COLO668 (cell line): ENCODE results near the gene DENND1A.
"Not testable (repeated sequence)": the region's sequence is repeated elsewhere in the genome, so short reads cannot be mapped to it uniquely, and the experiment has no call there.

ENCODE experiments used
- DNase-seq: peaks from one replicate; lab custom pipeline; 2025; ENCODE audit not compliant: unreplicated experiment; lab: John Stamatoyannopoulos, UW

DENND1A gene

DNA sequence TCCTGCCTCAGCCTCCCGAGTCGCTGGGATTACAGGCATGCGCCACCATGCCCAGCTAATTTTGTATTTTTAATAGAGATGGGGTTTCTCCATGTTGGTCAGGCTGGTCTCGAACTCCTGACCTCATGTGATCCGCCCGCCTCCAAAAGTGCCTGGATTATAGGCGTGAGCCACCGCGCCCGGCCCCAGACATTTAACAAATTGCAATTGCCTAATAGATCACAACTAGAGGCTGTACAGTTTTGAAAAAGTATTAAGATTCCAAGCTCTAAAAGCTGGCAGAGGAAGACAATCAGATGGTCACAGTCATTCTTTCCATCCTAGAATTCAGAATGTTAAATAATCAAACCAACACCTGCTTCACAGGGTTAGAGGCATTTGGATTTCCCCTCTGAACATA is 293.1 kb downstream of the DENND1A start:
- DNase-seq, result not testable (repeated sequence)

GRCh38 chr9:123631862-123632261 is 298.1 kb downstream of the DENND1A start:
- DNase-seq, result no peak

- DNase-seq, result no peak
These were observed 299.7 kb downstream of the DENND1A start for GRCh38 chr9:123630233-123630632.

- no peak for DNase-seq
These were observed 300.4 kb downstream of the DENND1A start for GRCh38 chr9:123629531-123629930.

- DNase-seq, result no peak
These were observed 307.1 kb downstream of the DENND1A start for GRCh38 chr9:123622711-123623241.

- DNase-seq, result no peak
These were observed 309.7 kb downstream of the DENND1A start for GRCh38 chr9:123620239-123620638.

- DNase-seq, result no peak
These were observed 311.8 kb downstream of the DENND1A start for GRCh38 chr9:123617952-123618678.

DNA sequence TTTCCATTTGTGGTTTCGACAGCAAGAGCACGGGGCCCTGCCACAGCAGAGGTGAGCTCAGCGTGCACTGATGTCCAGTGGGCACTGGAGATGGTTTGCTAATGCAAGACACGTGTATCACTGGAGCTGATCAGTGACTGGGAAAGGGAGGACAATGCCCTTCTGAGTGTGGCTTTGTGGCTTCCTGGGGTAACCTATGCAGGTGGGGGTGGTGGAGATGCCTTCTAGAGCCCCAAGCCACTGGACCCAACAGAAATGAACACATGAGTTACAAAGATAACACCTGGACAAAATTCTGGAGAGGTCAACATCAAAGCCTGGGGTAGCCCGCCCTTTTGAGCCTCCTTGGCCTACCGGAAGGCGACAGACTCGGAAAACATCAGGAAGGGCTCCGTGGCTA is 312.6 kb downstream of the DENND1A start:
- DNase-seq, result no peak

GRCh38 chr9:123616707-123617106 is 313.2 kb downstream of the DENND1A start:
- no peak for DNase-seq

DNA sequence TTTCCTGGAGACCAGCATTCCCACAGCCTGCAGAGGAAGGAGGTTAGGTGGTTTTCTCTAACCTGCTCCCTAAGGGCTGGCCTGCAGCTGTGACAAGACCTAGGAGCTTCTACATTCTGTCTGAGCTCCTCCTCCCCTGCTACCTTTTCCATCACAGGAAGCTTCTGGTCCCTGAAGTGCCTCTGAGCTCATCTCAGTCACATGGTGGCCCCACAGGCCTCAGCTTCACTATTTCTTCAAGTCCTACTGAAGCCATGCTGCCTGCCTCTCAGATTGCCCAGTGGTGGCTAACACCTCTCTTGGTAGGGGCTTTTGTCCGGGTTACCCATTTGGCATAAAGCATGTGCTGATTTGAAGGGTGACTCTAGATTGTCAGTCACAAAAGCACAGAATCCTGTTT is 314.5 kb downstream of the DENND1A start:
- DNase-seq, result peak; percentile 21

- DNase-seq, result peak; percentile 62
These were observed 315.3 kb downstream of the DENND1A start for GRCh38 chr9:123614306-123615263.

DNA sequence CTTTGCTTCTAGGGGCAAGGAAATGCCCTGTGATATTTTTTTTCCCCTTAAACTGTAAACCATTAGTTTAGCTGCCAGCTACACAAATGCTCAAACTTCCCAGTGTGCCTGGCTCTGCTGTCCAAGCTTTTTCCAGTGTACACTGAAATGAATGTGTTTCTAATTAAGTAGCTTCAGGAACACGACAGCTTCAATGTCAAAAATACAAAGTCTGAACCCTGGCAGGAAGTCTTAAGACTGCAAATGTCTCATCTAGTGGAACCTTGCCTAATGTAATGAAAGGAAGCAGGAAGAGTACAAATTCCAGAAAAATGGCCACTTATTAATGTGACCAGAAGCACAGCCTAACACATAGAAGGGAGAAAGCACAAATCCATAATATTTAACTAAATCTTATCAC is 318.7 kb downstream of the DENND1A start:
- DNase-seq, result no peak

DNA sequence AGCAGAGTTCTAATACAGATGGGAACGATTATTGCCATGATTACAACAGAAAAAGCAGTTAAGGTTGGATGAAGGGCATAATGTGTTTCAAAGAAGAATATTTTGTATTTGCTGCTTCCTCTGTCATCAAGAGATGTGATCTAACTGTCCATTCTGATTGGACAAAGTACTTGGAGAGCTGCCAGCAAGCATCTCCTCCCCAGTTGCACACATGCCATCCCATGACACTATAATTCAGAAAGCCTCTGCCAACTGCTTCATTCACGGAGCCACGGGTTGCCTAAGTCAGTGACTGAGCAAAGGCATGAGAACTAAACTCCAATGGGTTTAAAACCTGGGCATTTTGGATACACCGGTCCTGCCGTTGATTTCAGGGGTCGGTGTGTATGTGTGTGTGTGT is 320.1 kb downstream of the DENND1A start:
- no peak for DNase-seq

DNA sequence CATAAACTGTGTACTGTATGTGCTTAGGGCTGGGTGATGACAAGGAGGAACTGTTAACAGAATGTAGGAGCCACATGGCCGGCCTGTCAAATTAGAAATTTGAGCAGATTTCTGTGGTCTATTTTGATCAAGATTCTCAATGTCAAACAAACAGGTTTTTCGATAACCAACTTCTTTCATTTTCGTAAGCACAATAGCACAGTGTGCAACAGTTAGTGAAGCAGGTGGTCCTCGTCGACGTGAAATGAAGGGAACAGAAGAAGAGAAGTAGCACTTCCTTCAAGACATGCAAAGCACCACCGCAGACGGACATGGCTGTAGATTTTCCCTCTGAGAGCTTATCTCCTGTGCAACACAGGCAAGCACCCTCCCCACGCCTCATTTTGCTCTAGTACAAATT is 321.8 kb downstream of the DENND1A start:
- DNase-seq, result no peak

DNA sequence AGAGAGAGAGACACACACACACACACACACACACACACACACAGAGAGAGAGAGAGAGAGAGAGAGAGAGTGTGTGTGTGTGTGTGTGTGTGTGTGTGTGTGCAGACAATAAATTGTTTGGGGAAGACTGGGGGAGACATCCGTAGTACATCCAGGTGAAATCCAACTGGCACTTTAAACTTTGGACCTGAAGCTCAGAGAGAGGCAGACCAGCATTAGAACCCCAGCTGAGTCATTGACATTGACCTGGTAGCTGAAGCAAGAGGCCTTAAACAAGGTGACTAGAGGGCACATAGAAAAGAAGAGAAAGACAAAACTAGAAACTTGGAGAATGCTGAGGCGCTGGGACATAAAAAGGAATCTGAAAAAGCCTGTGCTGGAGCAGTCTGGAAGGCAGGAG is 322.4 kb downstream of the DENND1A start:
- no peak for DNase-seq

GRCh38 chr9:123606141-123606540 is 323.8 kb downstream of the DENND1A start:
- no peak for DNase-seq

- no peak for DNase-seq
These were observed 324.6 kb downstream of the DENND1A start for GRCh38 chr9:123605286-123605685.

GRCh38 chr9:123604861-123605260 is 325.1 kb downstream of the DENND1A start:
- DNase-seq, result no peak

GRCh38 chr9:123601828-123602227 is 328.1 kb downstream of the DENND1A start:
- DNase-seq, result no peak

DNA sequence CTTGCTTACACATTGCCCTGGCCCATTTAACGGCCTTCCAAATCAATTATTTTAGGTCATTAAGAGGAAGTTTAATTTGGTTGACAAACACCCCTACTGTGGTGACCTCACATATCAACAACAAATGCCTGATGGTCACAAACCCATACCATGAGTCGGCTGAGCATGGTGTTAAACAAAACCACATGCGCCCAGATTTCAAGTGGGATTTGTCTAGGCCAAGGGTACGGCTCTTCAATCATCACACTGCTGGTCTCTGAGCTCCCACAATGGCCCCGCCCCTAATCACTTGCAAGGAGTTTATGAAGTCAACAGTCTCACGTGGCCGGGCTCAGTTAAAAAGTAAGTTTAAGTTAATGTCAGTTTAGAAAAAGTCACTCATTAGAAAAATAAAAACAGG is 330.1 kb downstream of the DENND1A start:
- DNase-seq, result no peak

- no peak for DNase-seq
These were observed 331.9 kb downstream of the DENND1A start for GRCh38 chr9:123597876-123598556.
